ENCODE results near the gene TUBB1. TPM values are rescaled to one million over a fixed set of nuclear protein-coding genes. Genes with fewer than 3 reads are reported as not detected.
A peak's percentile ranks its signal among the peaks of the same experiment; 100 is the strongest.

TUBB1 gene
- total and polyA plus RNA-seq, 2 of the 13 experiments (the other 11 are each of a cell fraction or from before 2014, with no cell fraction given) = 0.11 to 57.6 TPM

- TF ChIP-seq MATR3 (CRISPR knock-in tag; IDR thresholded peaks at IDR 0.05) (peak; percentile 96; the same call in 1 of the 2 replicates), MTF2 (CRISPR knock-in tag; IDR thresholded peaks at IDR 0.05; ENCODE audit: borderline replicate concordance) (peak; percentile 76; the same call in 1 of the 2 replicates), IKZF4 (CRISPR knock-in tag; IDR thresholded peaks at IDR 0.05; ENCODE audit: borderline replicate concordance, low read depth, not compliant biosample characterization) (peak; percentile 97), ZNF292 (CRISPR knock-in tag; IDR thresholded peaks at IDR 0.05; ENCODE audit: borderline replicate concordance, low read depth) (no peak; the same call in 1 of the 2 replicates), NFE2L2 (IDR thresholded peaks at IDR 0.05; ENCODE audit: low read length) (no peak), GTF3A (CRISPR knock-in tag; conservative IDR thresholded peaks at IDR 0.05) (no peak), PBX2 (CRISPR knock-in tag; IDR thresholded peaks at IDR 0.05) (peak; percentile 90), ZNF205 (CRISPR knock-in tag; IDR thresholded peaks at IDR 0.05) (peak; percentile 36; the same call in 1 of the 2 replicates), SAFB2 (CRISPR knock-in tag; IDR thresholded peaks at IDR 0.05; ENCODE audit: borderline replicate concordance, low read depth) (peak; percentile 93; the same call in 1 of the 2 replicates), TEAD3 (CRISPR knock-in tag; optimal IDR thresholded peaks at IDR 0.05; ENCODE audit: borderline replicate concordance) (peak; percentile 40), ZNF614 (CRISPR knock-in tag; IDR thresholded peaks at IDR 0.05; ENCODE audit: borderline replicate concordance) (peak; percentile 61; the same call in 1 of the 2 replicates), MAF1 (CRISPR knock-in tag; IDR thresholded peaks at IDR 0.05; ENCODE audit: borderline replicate concordance) (no peak; the same call in 1 of the 2 replicates), JDP2 (CRISPR knock-in tag; IDR thresholded peaks at IDR 0.05; ENCODE audit: borderline replicate concordance) (no peak), ZNF329 (CRISPR knock-in tag; IDR thresholded peaks at IDR 0.05; ENCODE audit: low read depth) (peak; percentile 71; the same call in 1 of the 2 replicates), MED13 (CRISPR knock-in tag; IDR thresholded peaks at IDR 0.05) (no peak; the same call in 1 of the 2 replicates), ZNF598 (CRISPR knock-in tag; IDR thresholded peaks at IDR 0.05; ENCODE audit: borderline replicate concordance) (peak; percentile 93; the same call in 1 of the 2 replicates), EHMT2 (IDR thresholded peaks at IDR 0.05; ENCODE audit: borderline replicate concordance, low read depth, low read length) (no peak), GMEB1 (CRISPR knock-in tag; IDR thresholded peaks at IDR 0.05; ENCODE audit: borderline replicate concordance) (peak; percentile 79), ZNF138 (CRISPR knock-in tag; IDR thresholded peaks at IDR 0.05; ENCODE audit: low read depth) (peak; percentile 51), AHR (CRISPR knock-in tag; IDR thresholded peaks at IDR 0.05) (peak; percentile 97; the same call in 1 of the 2 replicates), ELF3 (CRISPR knock-in tag; IDR thresholded peaks at IDR 0.05) (peak; percentile 91), SIX1 (CRISPR knock-in tag; IDR thresholded peaks at IDR 0.05; ENCODE audit: borderline replicate concordance) (no peak; the same call in 1 of the 2 replicates), ZNF839 (CRISPR knock-in tag; IDR thresholded peaks at IDR 0.05; ENCODE audit: borderline replicate concordance) (peak; percentile 96; the same call in 1 of the 2 replicates), RNF219 (CRISPR knock-in tag; IDR thresholded peaks at IDR 0.05) (no peak), ZNF44 (CRISPR knock-in tag; IDR thresholded peaks at IDR 0.05) (no peak)
Measured at GRCh38 chr20:59032023-59032712, 12.9 kb downstream of the TUBB1 start, which contains the start of gene ATP5F1E (continued).
